HG03025 (cell line): ENCODE results near the gene AAMDC.
"Not testable (repeated sequence)": the region's sequence is repeated elsewhere in the genome, so short reads cannot be mapped to it uniquely, and the experiment has no call there.

Experiments
- ATAC-seq: cut with Tn5 transposase; IDR thresholded peaks from one replicate; pipeline ENCODE4 v1.9.1; 2021; ENCODE audit warnings: mild to moderate bottlenecking, moderate library complexity; ENCODE audit not compliant: unreplicated experiment, low FRiP score

Gene AAMDC

DNA sequence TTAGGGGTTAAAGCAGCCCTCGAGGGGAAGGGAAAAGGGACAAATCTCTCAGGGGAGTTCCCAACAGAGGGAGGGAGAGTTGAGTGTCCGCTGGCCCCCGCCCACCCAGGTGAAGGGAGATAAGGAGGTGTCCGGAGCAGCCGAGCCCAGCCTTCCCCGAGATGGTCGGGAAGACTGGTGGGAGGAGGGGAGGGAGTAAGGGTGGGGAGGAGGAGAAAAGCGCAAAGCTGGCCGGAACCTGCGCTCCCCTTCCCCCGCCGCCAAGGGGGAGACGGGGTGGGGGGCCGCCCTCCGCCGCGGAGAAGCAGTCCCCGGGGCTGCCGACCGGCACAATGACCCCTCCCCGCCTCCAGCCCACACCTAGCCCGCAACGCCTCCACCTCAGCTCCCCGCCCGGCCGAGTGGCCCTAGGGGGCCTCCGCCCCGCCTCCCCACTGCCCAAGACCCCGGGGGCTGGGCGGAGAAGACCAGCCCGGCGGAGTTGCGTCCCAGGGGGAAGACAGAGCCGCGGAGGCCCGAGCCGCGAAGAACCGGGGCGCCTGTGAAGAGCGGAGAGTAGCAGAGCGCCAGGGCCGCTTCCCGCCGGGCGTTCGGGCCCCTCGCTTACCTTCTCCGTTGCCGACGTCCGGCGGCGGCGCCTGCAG is 901 bp upstream of the AAMDC start:
- ATAC-seq, result peak; percentile 21

DNA sequence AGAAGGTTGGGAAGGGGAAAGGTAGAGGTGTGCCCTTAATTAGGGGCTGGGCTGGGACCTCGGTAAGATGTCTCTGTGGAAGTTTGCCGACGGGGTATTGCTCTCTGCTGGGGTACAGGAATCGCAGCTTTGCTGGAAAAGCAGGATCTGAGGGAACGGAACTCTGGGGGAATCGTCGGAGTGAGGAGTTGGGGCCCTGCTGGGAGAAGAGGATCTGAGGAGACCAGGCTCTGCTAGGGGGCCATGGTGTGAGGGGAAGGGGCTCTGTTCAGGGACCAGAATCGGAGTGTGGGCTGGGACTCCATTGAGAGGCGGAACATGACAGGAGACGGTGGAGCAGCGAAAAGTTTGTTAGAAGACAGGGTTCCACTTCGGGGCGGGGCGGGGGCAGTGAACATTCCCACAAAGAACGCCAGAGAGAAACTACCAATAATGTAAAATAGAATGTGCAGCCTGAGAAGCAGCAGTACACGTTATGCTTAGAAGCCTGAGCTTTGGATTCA is 456 bp downstream of the AAMDC start:
- ATAC-seq, result no peak

DNA sequence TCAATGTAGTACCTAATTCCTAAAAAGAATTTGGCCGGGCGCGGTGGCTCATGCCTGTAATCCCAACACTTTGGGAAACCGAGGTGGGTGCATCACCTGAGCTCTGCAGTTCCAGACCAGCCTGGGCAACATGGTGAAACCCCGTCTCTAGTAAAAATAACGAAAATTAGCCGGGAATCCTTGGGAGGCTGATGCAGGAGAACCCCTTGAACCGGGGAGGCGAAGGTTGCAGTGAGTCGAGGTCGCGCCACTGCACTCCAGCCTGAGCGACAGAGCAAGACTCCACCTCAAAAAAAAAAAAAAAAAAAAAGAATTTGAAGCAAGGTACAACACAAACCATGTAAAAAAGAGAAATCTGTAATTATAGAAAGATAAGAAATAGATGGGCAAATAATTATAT is 1.2 kb downstream of the AAMDC start:
- ATAC-seq, result not testable (repeated sequence)

DNA sequence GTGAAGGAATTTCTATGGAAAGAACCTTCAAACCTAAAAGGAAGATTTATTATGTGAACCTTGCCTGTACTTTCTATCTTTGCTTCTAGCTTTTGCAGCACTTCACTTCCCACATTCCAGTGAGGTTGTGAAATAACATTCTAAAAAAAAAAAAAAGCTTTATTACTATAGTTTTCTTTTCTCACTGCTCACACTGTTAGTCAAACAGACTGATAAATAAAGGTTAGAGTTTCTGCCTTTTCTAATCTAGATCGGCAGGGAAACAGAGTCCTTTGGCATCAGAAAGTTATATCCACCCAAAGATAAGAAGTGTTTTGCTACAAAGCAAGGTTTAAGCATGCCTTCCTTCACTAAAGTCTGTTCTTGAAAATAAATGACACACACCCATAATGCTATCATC is 2.8 kb downstream of the AAMDC start:
- no peak for ATAC-seq

DNA sequence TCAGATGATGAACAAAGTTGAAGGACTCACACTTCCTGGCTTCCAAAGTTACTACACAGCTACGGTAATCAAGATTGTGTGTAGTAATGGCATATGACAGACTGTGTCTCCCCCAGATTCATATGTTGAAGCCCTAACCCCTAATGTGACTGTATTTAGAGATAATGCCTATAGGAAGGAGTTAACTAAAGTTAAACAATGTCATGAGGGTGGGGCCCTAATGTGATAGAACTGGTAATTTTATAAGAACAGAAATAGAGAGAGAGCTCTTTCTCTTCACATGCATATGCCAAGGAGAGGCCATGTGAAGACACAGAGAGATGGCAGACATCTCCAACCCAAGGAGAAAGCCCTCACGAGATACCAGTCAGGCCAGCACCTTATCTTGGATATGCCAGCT is 8.0 kb downstream of the AAMDC start:
- ATAC-seq, result no peak

DNA sequence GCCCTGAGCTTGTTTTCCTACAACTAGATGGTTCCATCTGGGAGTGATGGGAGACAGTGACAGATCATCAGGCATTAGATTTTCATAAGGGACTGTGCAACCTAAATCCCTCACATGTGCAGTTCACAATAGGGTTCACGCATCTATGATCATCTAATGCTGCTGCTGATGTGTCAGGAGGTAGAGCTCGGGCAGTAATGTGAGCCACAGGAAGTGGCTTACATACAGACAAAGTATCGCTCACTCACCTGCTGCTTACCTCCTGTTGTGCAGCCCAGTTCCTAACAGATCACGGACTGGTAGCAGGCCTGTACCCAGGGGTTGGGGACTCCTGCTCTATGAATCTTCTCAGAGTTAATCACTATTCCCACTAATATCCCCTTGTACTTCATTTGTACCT is 12.4 kb downstream of the AAMDC start:
- ATAC-seq, result no peak

DNA sequence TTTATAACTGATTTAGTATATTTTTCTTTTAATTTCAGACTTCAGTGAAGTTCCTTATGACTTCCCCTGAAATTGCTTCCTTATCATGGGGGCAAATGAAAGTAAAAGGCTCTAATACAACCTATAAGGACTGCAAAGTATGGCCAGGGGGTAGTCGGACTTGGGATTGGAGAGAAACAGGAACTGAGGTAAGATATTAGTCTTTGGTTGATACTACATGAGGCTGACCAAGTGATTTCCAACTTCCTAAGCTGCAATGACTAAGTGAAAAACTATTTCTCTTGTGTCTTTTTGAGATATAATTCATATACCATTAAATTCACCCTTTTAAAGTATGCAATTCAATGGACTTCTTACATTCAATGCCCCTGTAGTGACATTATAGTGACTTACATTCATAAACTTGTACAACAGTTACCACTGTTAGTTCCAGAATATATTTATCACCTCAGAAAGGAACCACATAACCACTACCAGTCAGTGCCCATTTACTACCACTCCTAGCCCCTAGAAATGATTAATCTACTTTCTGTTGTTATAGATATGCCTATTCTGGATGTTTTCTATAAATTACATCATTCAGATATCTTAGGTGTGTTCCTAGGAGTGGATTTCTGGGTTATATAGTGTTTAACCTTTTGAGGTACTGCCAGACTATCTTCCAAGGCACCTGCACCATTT is 21.6 kb downstream of the AAMDC start:
- no peak for ATAC-seq

DNA sequence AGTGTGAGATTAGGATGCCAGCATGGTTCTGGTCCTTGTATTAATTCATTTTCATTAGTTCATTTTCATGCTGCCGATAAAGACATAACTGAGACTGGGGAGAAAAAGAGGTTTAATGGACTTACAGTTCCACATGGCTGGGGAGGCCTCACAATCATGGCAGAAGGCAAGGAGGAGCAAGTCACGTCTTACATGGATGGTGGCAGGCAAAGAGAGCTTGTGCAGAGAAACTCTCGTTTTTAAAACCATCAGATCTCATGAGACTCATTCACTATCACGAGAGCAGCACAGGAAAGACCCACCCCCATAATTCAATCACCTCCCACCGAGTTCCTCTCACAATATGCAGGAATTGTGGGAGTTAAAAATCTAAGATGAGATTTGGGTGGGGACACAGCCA is 22.8 kb downstream of the AAMDC start:
- not testable (repeated sequence) for ATAC-seq

DNA sequence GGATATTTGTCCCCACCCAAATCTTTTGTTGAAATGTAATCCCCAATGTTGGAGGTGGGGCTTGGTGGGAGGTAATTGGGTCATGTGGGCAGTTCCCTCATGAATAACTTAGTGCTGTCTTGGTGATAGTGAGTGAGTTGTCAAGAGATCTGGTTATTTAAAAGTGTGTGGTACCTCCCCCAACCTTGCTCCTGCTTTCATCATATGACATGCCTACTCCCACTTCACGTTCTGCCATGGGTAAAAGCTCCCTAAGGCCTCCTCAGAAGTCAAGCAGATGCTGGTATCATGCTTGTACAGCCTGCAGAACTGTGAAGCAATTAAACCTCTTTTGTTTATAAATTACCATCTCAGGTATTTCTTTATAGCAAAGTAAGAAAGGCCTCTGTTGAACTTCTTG is 30.6 kb downstream of the AAMDC start:
- ATAC-seq, result no peak

DNA sequence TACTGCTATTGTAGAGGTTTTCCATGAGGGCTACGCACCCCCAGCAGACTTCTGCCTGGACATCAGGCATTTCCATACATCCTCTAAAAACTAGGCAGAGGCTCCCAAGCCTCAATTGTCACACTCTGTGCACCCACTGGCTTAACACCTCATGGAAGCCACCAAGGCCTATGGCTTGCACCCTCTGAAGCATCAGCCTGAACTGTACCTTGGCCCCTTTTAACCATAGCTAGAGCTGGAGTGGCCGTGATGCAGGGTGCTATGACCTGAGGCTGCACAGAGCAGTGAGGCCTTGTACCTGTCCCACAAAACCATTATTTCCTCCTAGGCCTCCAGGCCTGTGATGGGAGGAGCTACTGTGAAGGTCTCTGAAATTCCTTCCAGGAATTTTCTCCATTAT is 33.9 kb downstream of the AAMDC start:
- no peak for ATAC-seq

DNA sequence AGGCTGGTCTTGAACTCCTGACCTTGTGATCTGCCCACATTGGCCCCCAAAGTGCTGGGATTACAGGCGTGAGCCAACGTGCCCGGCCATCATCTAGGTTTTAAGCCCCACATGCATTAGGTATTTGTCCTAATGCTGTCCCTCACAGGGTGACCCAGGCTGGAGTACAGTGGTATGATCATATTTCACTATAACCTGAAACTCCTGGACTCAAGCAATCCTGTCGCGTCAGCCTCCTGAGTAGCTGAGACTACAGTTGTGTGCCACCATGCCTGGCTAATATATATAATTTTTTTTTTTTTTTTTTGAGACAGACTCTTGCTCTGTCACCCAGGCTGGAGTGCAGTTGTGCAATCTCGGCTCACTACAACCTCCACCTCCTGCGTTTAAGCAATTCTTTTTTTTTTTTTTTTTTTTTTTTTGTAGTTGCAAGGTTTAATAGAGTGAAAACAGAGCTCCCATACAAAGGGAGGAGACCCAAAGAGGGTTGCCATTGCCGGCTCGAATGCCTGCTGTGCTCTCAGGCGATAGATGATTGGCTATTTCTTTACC is 37.0 kb downstream of the AAMDC start:
- not testable (repeated sequence) for ATAC-seq

DNA sequence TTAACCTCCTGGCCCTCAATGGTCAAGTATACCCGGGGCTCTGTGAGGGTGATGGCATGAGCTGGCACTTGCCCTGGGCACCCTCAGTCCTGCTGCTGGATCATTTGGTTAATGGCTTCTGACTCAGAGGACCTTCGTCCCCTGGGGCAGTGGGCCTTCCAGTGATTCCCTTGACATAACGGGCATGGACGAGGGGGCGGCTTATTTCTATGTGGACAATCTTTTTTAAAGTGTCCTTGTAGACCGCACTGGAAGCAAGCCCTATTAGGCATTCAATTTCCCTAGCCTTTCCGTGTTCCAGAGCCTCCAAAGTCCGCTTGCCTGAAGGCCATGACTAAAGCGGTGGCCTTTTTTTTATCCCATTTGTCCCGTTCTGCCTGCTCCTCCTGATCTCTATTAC is 40.5 kb downstream of the AAMDC start:
- ATAC-seq, result not testable (repeated sequence)

DNA sequence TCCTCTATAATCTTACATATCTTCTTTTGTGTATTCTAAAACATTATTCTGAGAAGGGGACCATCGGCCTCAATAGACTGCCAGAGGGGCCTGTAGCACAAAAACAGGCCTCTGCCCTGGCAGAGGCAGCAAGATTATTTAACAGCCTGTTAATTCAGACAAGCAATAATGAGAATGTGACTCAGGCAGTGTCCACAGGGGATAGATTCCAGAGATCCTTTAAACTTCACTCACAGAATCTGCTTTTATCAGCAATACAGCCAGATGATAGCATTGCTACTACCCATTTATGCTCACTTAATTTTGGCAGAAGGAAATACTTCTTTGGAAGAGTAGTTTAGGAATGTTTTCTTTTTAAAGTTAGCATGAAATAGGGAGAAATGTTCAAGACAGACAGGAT is 44.9 kb downstream of the AAMDC start:
- no peak for ATAC-seq

DNA sequence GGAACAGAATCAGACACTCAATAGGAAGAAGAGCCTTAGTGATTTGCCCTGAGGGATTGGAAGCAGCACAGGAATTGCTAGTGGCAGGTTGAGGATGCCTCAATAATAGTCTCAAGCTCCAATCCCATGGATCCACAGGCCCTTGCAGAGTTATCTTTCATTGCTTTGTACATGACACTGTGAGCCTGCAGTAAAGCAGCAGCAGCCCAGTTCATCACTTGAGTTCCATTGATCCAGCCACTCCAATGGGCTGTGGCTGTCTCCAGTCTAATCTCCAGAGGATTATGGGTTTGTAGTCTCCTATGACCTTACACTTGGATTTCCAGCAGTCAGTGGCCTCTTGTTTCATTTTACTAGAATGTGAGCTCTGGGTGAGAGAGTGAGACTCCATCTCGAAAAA is 45.4 kb downstream of the AAMDC start:
- no peak for ATAC-seq

DNA sequence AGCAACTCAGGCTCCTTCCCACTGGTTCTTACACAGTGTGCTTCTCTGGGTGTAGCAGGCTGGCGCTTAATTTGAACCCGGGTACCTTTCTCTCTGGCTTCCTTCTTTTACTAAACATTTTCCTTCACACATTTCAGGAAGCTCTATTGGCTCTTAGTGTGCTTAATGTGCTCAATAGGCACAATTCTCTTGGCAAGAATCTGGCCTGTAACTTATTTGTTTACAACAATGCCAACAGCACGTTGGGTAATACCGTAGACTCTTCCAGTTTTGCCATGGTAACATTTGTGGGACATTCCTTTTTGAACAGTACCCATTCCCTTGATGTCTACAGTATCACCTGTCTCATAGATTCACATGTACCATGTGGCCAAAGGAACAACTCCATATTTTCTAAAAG is 47.8 kb downstream of the AAMDC start:
- ATAC-seq, result no peak

DNA sequence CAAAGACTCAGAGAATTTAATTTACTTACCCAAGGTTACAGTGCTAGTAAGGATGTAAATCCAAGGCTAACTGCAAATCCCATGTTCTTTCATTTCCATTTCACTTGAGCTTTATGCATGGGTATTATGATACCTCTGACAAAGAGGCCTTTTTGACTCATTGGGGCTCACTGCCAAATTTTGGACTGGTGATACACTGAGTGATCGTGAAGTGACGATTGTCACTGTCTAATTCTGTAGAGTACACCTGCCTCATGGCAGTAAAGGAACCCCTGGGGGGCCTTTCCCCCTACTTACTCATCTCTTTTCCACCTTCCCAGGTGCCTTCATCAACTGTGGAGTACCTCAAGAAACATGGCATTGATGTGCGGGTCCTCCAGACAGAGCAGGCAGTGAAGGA is 50.9 kb downstream of the AAMDC start:
- no peak for ATAC-seq

DNA sequence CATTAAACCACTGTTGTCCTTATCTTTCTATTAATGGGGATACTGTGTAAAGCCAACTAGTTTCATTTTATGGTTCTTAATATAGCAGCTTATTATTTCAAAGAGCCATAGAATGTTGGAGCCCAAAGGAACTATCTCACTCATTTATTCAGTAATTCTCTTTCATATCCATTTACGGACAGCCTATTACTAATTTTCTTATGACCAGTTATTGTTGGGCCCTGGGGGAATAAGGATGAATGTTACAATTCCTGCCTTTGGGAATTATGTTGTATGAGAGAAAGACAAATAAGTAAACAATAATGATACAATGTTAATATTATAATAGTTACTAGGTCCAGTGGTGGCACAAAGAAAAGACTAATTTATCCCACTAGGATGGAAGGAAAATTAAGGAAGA is 52.4 kb downstream of the AAMDC start:
- ATAC-seq, result no peak

DNA sequence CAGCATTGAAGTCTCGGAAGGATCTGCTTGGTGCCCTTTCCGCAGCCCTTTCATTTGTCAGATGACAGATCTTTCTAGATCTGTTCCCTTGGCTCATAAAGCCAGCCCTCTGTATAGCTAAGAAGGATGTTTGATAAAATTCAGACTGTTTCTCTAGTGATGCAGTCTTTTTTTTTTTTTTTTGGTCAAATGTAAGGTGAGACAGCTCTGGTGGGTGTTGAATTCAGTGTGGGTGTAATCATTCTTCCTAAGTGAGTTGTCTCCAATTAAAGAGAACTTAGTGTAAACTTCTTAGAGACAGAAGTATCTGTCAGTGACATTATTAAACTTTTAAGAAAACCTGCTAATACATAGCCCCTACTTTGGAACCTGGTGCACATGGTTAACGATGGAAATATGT is 53.3 kb downstream of the AAMDC start:
- ATAC-seq, result no peak

DNA sequence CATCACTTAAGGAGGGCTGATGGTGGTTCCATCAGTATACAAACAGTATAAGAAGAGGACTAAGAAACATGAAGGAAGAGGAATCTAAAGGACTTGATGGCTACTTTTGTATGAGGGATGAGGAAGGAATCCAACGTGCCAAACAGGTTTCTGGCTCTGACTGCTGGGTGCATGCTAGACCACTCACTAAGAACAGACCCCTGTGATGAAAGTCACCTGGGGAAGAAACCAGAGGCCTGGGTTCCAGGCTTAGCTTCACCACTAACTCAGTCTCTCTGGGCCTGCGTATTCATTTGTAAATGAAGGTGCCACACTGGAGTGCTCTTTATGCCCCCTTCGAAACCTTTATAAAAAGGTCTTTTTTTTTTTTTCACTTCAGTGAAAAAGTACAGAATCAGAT is 55.1 kb downstream of the AAMDC start:
- ATAC-seq, result no peak

DNA sequence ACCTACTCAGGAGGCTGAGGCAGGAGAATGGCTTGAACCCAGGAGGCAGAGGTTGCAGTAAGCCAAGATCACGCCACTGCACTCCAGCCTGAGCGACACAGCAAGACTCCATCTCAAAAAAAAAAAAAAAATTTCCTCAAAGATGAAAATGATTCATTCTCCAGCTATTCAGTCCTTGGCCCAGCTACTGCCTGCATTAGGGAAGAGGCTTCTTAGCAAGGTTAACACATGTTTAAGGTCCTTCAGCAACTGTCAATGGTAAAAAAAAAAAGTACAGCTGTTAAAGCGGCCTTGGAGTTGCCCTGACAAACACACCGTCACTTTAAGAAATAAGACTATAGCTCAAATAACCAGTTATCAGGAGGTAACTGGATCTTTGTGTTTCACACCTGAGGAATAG is 57.3 kb downstream of the AAMDC start:
- not testable (repeated sequence) for ATAC-seq

DNA sequence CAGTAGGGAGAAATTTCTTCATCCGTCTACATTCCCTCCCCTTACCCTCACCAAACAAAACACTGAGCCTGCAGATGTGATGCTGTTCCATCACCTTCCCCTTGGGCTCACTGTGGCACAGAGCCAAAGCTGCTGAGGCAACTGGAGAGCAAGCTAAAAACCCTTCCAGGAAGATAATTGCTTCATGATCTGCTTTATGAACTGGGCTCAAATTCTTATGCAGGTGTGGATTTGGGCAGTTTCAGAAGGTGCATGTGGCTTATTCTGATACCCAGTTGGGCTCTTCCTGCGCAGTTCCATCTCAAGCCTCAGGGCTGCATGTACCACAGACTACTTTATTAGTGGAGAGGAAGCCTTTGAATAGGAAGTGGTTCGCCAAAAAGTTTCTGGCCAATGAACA is 58.3 kb downstream of the AAMDC start:
- no peak for ATAC-seq

DNA sequence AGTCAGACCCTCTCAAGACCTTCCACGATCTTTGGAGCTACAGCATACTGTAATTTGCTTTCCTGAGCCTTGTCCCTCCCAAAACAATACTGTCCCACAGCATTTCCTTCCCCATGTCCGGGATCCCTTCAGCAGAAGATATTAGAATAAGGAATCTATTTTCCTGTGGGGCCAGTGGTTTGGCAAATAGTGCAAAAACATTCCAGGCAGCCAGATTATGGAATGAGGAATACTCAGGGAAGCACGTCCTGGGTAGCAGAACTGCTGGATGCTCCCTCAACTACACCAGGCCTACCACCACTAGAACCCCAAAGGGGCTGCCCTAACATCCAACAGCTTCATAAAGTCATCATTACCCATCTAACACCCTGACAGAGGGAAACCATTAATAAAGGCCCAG is 61.5 kb downstream of the AAMDC start:
- ATAC-seq, result no peak
